Cerebellar nuclear complex (tissue), 1 donor: ENCODE data around the gene CLEC2L.

ENCODE experiments used
- DNase-seq, 2 experiments: peaks; one replicate each; lab custom pipeline; 2025; lab: John Stamatoyannopoulos, UW

The CLEC2L gene

GRCh38 chr7:139523199-139523941 lies at the start of gene CLEC2L:
CLEC2L (plus strand) TSS chr7:139523685; CDS start chr7:139523928, 243 bp downstream.
- DNase-seq, result no peak

GRCh38 chr7:139476139-139476538 lies 47.3 kb upstream of the CLEC2L start:
- no peak for DNase-seq

GRCh38 chr7:139476891-139477290 lies 46.6 kb upstream of the CLEC2L start:
- DNase-seq, result no peak

- no peak for DNase-seq
Observed at GRCh38 chr7:139479620-139480019, 43.9 kb upstream of the CLEC2L start.

- no peak for DNase-seq
Observed at GRCh38 chr7:139481364-139481763, 42.1 kb upstream of the CLEC2L start.

- no peak for DNase-seq
Observed at GRCh38 chr7:139482122-139482521, 41.4 kb upstream of the CLEC2L start.

- DNase-seq, result no peak
Observed at GRCh38 chr7:139482662-139483466, 40.6 kb upstream of the CLEC2L start.

GRCh38 chr7:139487366-139488080 lies 36.0 kb upstream of the CLEC2L start:
- DNase-seq, result no peak

GRCh38 chr7:139488810-139489209 lies 34.7 kb upstream of the CLEC2L start:
- no peak for DNase-seq

GRCh38 chr7:139490130-139490529 lies 33.4 kb upstream of the CLEC2L start:
- no peak for DNase-seq

GRCh38 chr7:139492293-139492692 lies 31.2 kb upstream of the CLEC2L start:
- DNase-seq, result no peak

- no peak for DNase-seq
Observed at GRCh38 chr7:139494835-139495579, 28.5 kb upstream of the CLEC2L start.

GRCh38 chr7:139495580-139496125 lies 27.8 kb upstream of the CLEC2L start:
- no peak for DNase-seq

GRCh38 chr7:139496528-139496927 lies 27.0 kb upstream of the CLEC2L start:
- DNase-seq, result no peak

GRCh38 chr7:139500770-139501138 lies 22.7 kb upstream of the CLEC2L start:
- no peak for DNase-seq

GRCh38 chr7:139502226-139502625 lies 21.3 kb upstream of the CLEC2L start:
- DNase-seq, result no peak

- no peak for DNase-seq
Observed at GRCh38 chr7:139505563-139505962, 17.9 kb upstream of the CLEC2L start.

- DNase-seq, result no peak
Observed at GRCh38 chr7:139509535-139509934, 13.9 kb upstream of the CLEC2L start.

- DNase-seq, result no peak
Observed at GRCh38 chr7:139511315-139511714, 12.2 kb upstream of the CLEC2L start.

GRCh38 chr7:139515266-139515665 lies 8.2 kb upstream of the CLEC2L start:
- no peak for DNase-seq

GRCh38 chr7:139521439-139521838 lies 2.0 kb upstream of the CLEC2L start:
- no peak for DNase-seq

GRCh38 chr7:139522830-139523198 lies 671 bp upstream of the CLEC2L start:
- DNase-seq, result no peak
